Esophagus squamous epithelium (tissue), 4 donors: ENCODE data around the gene B3GNT2.

Experiments used
- CTCF ChIP-seq, 6 experiments: fragments of 450-650 bp in 4 of 6; fragments of 200-600 bp in 2 of 6; sonication (generic) in 2 of 6; IDR thresholded peaks; one replicate each; pipeline ENCODE4 v1.5.1; 2016 to 2019; ENCODE audit warnings: antibody characterized with exemption in 6 of 6, mild to moderate bottlenecking in 4 of 6, moderate library complexity in 4 of 6
- POLR2A ChIP-seq, 4 donors: fragments of 450-650 bp; IDR thresholded peaks; one replicate each; pipeline ENCODE4 v1.6.1; 2017; ENCODE audit warnings: antibody characterized with exemption in 4 of 4, mild to moderate bottlenecking in 4 of 4, moderate library complexity in 3 of 4

- TF ChIP-seq CTCF (IDR thresholded peaks at IDR 0.05): no peak
- TF ChIP-seq POLR2A (IDR thresholded peaks at IDR 0.05): no peak
Measured at GRCh38 chr2:62197925-62198633, 2.2 kb downstream of the B3GNT2 start.
